Measurements from ENCODE around the gene PADI1.

The PADI1 gene

DNA sequence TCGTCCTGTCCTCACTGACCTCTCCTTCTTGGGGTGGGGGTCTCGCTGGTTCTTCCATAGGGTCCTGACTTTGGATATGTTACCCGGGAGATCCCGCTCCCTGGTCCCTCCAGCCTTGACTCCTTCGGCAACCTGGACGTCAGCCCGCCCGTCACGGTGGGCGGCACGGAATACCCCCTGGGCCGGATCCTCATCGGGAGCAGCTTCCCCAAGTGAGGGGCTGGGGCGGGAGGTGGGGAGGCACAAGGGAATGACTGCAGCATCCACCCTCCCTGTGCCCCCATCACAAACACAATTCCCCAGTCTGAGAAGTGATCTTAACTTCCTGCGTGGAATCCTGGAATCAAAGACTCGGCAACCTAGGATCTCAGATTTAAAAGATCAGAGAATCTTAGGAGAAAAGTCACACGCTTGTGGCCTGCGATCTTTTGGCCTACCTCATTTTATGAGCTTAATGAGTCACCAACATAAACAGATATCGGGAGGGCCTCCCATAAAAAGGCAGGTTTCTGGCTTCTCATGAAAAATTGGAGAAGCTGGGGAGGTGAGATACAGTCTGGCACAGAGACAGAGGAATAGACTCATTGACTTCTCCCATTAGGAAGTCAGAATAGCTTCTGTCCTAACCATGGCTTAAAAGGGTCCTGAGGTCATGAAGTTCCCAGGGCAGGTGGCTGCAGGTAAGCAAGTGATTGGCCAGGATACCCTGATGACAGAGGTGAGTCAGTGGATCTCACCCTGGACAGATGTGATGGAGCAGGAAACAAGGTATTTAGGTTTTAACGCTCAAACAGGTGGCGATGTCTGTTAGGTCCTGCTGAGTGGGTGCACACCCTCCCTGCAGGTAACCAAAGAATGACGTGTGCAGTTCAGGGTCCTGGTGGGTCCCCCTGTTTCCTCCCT lies 28.1 kb downstream of the PADI1 start:
- ChIA-PET CTCF (interaction anchor here (0.6 to 1.5 kb wide), 4 partner anchors 101 to 112 kb away, joined by 3 to 5 read pairs (median 3); no protein-coding TSS in a partner anchor), POLR2A (interaction anchor here (0.9 to 2.2 kb wide), 4 partner anchors 12 to 111 kb away, joined by 3 to 5 read pairs (median 4); no protein-coding TSS in a partner anchor)
- TF ChIP-seq ARNT (IDR thresholded peaks at IDR 0.05), result no peak
- TF ChIP-seq HDGF (IDR thresholded peaks at IDR 0.05; ENCODE audit: borderline replicate concordance), result no peak
- no peak for TF ChIP-seq FOXK2 (IDR thresholded peaks at IDR 0.05)

DNA sequence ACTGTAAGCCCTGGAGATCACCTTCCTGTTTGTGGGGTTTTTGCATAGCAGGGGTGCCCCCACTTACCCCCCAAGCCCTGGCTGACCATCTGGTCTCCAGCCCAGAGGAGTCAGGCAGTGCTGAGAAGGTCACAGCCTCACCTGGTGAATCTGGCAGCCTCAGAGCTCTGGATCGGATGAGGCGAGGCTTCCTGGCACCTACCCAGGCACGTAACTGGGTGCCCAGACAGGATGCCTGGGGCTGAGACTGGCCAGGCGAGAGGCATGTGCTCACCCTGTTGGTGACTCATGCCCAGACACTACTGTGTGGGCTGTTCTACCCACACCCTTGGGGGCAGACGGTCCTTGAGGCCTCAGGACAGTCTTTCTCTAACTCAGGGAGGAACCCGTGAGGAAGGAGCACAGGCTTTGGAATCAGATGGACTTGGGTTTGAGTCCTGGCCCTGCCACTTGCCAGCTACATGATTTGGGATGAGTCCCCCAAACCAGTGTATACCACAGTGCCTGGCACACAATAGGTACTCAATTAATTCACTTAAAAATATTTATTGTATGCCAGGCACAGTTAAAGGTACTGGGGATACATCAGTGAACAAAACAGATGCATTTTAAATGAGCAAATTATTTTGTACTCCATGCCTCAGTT lies 28.9 kb downstream of the PADI1 start:
- no peak for DNase-seq (ENCODE audit: extremely low spot score)
- ChIA-PET CTCF (interaction anchor here (0.6 to 4.3 kb wide), 4 partner anchors 101 to 113 kb away, joined by 3 to 31 read pairs (median 3); no protein-coding TSS in a partner anchor), POLR2A (interaction anchor here (0.9 to 2.2 kb wide), 3 partner anchors 11 to 111 kb away, joined by 4 to 5 read pairs (median 5); no protein-coding TSS in a partner anchor)
- TF ChIP-seq PKNOX1 (IDR thresholded peaks at IDR 0.05) (no peak), ELF4 (IDR thresholded peaks at IDR 0.05) (no peak), CTBP1 (IDR thresholded peaks at IDR 0.05; ENCODE audit: borderline replicate concordance) (no peak), ZNF384 (IDR thresholded peaks at IDR 0.05) (no peak), SUZ12 (IDR thresholded peaks at IDR 0.05) (no peak), ARNT (IDR thresholded peaks at IDR 0.05) (no peak)

More for the DNA sequence above, 28.1 kb downstream of the PADI1 start:
- peak; percentile 32 for DNase-seq (ENCODE audit: extremely low spot score)

GRCh38 chr1:17234405-17234804 lies 29.5 kb downstream of the PADI1 start:
- ChIA-PET CTCF (interaction anchor here (4.3 kb wide), 1 partner anchor 109 kb away, joined by 31 read pairs; no protein-coding TSS in a partner anchor), POLR2A (interaction anchor here (1.0 kb wide), 2 partner anchors 108 to 111 kb away, joined by 4 read pairs; no protein-coding TSS in a partner anchor)
- TF ChIP-seq ARNT (IDR thresholded peaks at IDR 0.05) (no peak), NFRKB (IDR thresholded peaks at IDR 0.05) (no peak), BHLHE40 (IDR thresholded peaks at IDR 0.05; ENCODE audit: borderline replicate concordance) (no peak), TARDBP (IDR thresholded peaks at IDR 0.05) (no peak), CTBP1 (IDR thresholded peaks at IDR 0.05; ENCODE audit: borderline replicate concordance) (no peak), FOXK2 (IDR thresholded peaks at IDR 0.05) (no peak), ZNF384 (IDR thresholded peaks at IDR 0.05) (no peak), L3MBTL2 (conservative IDR thresholded peaks at IDR 0.05) (no peak), PKNOX1 (IDR thresholded peaks at IDR 0.05) (no peak), LEF1 (IDR thresholded peaks at IDR 0.05; ENCODE audit: borderline replicate concordance) (no peak), HDGF (IDR thresholded peaks at IDR 0.05; ENCODE audit: borderline replicate concordance) (no peak), SP1 (IDR thresholded peaks at IDR 0.05) (no peak), FOXA1 (IDR thresholded peaks at IDR 0.05) (no peak), ELF4 (IDR thresholded peaks at IDR 0.05) (no peak), FOXM1 (IDR thresholded peaks at IDR 0.05; ENCODE audit: borderline replicate concordance) (no peak), SUZ12 (IDR thresholded peaks at IDR 0.05) (no peak)
- no peak for DNase-seq (ENCODE audit: extremely low spot score)

DNA sequence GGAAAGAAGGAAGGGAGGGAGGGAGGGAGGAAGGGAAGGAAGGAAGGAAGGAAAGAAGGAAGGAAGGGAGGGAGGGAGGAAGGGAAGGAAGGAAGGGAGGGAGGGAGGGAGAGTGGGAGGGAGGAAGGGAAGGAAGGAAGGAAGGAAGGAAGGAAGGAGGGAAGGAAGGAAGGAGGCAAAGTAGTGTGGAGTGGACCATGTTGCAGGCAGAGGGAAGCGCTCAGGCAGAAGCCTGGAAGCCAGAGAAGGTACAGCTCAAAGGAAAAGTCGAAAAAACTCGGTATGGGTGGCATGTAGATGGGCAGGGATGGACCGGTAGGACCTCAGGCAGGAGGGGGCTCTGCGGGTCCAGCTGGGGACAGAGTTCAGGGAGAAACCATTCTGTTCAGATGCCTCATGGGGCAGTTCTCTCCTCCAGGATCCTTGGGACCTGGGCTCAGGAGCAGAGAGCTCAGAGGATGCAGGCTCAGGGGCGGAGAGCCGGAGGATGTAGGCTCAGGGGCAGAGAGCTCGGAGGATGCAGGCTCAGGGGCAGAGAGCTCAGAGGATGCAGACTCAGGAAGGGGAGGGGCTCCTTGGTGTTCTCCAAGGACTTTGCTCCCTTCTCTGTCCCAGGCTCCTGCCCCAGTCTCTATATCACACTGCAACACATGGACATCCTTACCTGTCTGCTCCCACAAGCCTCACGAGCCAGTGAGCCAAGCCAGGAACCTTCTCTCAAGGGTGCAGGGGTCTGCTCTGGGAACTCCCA lies 30.4 kb downstream of the PADI1 start:
- CTCF ChIA-PET, result interaction anchor here (0.5 to 4.3 kb wide), 4 partner anchors 28 to 125 kb away, joined by 3 to 31 read pairs (median 4); no protein-coding TSS in a partner anchor
- TF ChIP-seq ARNT (IDR thresholded peaks at IDR 0.05) (no peak), ZNF384 (IDR thresholded peaks at IDR 0.05) (no peak), NFRKB (IDR thresholded peaks at IDR 0.05) (no peak), SUZ12 (IDR thresholded peaks at IDR 0.05) (no peak)
- POLR2A ChIA-PET, result interaction anchor here (1.0 kb wide), 2 partner anchors 109 to 112 kb away, joined by 4 read pairs; no protein-coding TSS in a partner anchor
- DNase-seq (ENCODE audit: extremely low spot score), result no peak

GRCh38 chr1:17236779-17237560 lies 32.0 kb downstream of the PADI1 start:
- TF ChIP-seq ELF4 (IDR thresholded peaks at IDR 0.05), result no peak
- TF ChIP-seq ZNF384 (IDR thresholded peaks at IDR 0.05), result no peak
- TF ChIP-seq BHLHE40 (IDR thresholded peaks at IDR 0.05; ENCODE audit: borderline replicate concordance), result no peak
- no peak for TF ChIP-seq TARDBP (IDR thresholded peaks at IDR 0.05)
- no peak for TF ChIP-seq LEF1 (IDR thresholded peaks at IDR 0.05; ENCODE audit: borderline replicate concordance)
- TF ChIP-seq SP1 (IDR thresholded peaks at IDR 0.05), result no peak
- no peak for TF ChIP-seq NFRKB (IDR thresholded peaks at IDR 0.05)
- no peak for TF ChIP-seq HDGF (IDR thresholded peaks at IDR 0.05; ENCODE audit: borderline replicate concordance)
- ChIA-PET CTCF (interaction anchor here (0.8 to 4.3 kb wide), 7 partner anchors 9 to 176 kb away, joined by 3 to 31 read pairs (median 6); no protein-coding TSS in a partner anchor), POLR2A (interaction anchor here (1.6 kb wide), 1 partner anchor 115 kb away, joined by 3 read pairs; no protein-coding TSS in a partner anchor)
- DNase-seq (ENCODE audit: extremely low spot score), result peak; percentile 84
